SU-DHL-6 (cell line): ENCODE data around the gene SUV39H1.
"Not testable (repeated sequence)": the region's sequence is repeated elsewhere in the genome, so short reads cannot be mapped to it uniquely, and the experiment has no call there.

Experiments
- H2AFZ ChIP-seq: fragments of 200-600 bp; sonication (generic); 2 replicates; pipeline ENCODE4 v1.6.1; 2014; ENCODE audit warnings: low read depth, mild to moderate bottlenecking, moderate library complexity, mixed read lengths, antibody characterized with exemption, low read length; ENCODE audit not compliant: severe bottlenecking
- H3F3A ChIP-seq: fragments of 200-600 bp; shearing (Covaris generic); 2 replicates; pipeline ENCODE4 v1.6.0; 2016; ENCODE audit warnings: antibody characterized with exemption, mild to moderate bottlenecking; ENCODE audit not compliant: insufficient read depth
- H3K27ac ChIP-seq: fragments of 200-600 bp; sonication (generic); 2 replicates; pipeline ENCODE4 v1.5.1; 2016; ENCODE audit warnings: low read depth, mild to moderate bottlenecking, low read length, moderate library complexity, mixed read lengths
- H3K27me3 ChIP-seq: fragments of 200-600 bp; sonication (generic), shearing (Covaris generic); 2 replicates; pipeline ENCODE4 v1.6.0; 2014; ENCODE audit warnings: mild to moderate bottlenecking, low read length
- H3K36me3 ChIP-seq: fragments of 200-600 bp; sonication (generic); 2 replicates; pipeline ENCODE4 v1.6.1; 2014; ENCODE audit warnings: mild to moderate bottlenecking, low read length, mixed read lengths
- H3K4me2 ChIP-seq: fragments of 300-600, 200-600 bp; shearing (Covaris generic), sonication (generic); 2 replicates; pipeline ENCODE4 v1.6.0; 2014; ENCODE audit warnings: low read length, low read depth, mild to moderate bottlenecking; ENCODE audit not compliant: poor library complexity, severe bottlenecking
- H3K4me3 ChIP-seq: fragments of 200-600 bp; sonication (generic); 2 replicates; pipeline ENCODE4 v1.5.1; 2014; ENCODE audit warnings: antibody characterized with exemption, low read length, mild to moderate bottlenecking, mixed read lengths; ENCODE audit not compliant: insufficient read depth, poor library complexity, severe bottlenecking
- H3K79me2 ChIP-seq: fragments of 200-600 bp; sonication (generic); 2 replicates; pipeline ENCODE4 v1.6.1; 2014; ENCODE audit warnings: mild to moderate bottlenecking, low read length, moderate library complexity; ENCODE audit not compliant: insufficient read depth
- H3K9ac ChIP-seq: fragments of 200-600 bp; sonication (generic); 2 replicates; pipeline ENCODE4 v1.7.0; 2014; ENCODE audit warnings: mild to moderate bottlenecking, low read length
- H3K9me2 ChIP-seq: fragments of 200-600 bp; sonication (generic); replicated peaks from 2 replicates; pipeline ENCODE4 v1.6.1; 2014; ENCODE audit warnings: low read length; ENCODE audit not compliant: insufficient read depth
- H3K9me3 ChIP-seq: fragments of 200-600 bp; sonication (generic); 2 replicates; pipeline ENCODE4 v1.6.1; 2014; ENCODE audit warnings: low read length, mixed read lengths; ENCODE audit not compliant: insufficient read depth
- H4K20me1 ChIP-seq: fragments of 200-600 bp; sonication (generic); 2 replicates; pipeline ENCODE4 v1.6.1; 2014; ENCODE audit warnings: low read depth, mild to moderate bottlenecking, antibody characterized with exemption, low read length, moderate library complexity, mixed read lengths
- EZH2phosphoT487 ChIP-seq: fragments of 200-600 bp; sonication (generic), shearing (Covaris generic); conservative IDR thresholded peaks from 2 replicates; pipeline ENCODE4 v1.6.1; 2018; ENCODE audit warnings: mild to moderate bottlenecking, antibody characterized with exemption, low read length, moderate library complexity, mixed read lengths
- TF ChIP-seq, protein P1 (sequence below): fragments of 200-600 bp; sonication (generic); IDR thresholded peaks from one replicate; pipeline ENCODE4 v1.5.1; 2017; ENCODE audit warnings: antibody characterized with exemption, mild to moderate bottlenecking, low read length, moderate library complexity; ENCODE audit not compliant: insufficient read depth, poor library complexity, severe bottlenecking

SUV39H1 gene

DNA sequence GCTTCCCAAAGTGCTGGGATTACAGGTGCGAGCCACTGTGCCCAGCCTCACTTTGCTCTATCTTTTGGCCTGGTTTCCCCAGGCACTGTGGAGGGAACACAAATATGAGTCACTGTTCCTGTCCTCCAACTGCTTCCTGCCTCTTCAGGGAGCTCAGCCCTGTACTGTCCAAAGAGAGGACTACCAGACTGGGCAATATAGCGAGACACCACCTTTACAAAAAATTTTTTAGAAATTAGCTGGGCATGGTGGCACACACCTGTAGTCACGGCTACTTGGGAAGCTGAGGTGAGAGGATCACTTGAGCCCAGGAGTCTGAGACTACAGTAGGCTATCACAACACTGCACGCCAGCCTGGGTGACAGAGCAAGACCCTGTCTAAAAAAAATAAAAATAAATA lies 29.9 kb upstream of the SUV39H1 start:
- H3K4me3 ChIP-seq, result no peak overlapping the region
- H3K36me3 ChIP-seq, result no peaks in the 10 kb centered on the region
- no peak overlapping the region for H3K9ac ChIP-seq
- no peaks in the 10 kb centered on the region for H4K20me1 ChIP-seq
- H3K27me3 ChIP-seq, result no peaks in the 10 kb centered on the region
- H3K9me3 ChIP-seq, result no peaks in the 10 kb centered on the region
- TF ChIP-seq, protein P1, sequence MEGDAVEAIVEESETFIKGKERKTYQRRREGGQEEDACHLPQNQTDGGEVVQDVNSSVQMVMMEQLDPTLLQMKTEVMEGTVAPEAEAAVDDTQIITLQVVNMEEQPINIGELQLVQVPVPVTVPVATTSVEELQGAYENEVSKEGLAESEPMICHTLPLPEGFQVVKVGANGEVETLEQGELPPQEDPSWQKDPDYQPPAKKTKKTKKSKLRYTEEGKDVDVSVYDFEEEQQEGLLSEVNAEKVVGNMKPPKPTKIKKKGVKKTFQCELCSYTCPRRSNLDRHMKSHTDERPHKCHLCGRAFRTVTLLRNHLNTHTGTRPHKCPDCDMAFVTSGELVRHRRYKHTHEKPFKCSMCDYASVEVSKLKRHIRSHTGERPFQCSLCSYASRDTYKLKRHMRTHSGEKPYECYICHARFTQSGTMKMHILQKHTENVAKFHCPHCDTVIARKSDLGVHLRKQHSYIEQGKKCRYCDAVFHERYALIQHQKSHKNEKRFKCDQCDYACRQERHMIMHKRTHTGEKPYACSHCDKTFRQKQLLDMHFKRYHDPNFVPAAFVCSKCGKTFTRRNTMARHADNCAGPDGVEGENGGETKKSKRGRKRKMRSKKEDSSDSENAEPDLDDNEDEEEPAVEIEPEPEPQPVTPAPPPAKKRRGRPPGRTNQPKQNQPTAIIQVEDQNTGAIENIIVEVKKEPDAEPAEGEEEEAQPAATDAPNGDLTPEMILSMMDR, result no peak
- no peaks in the 10 kb centered on the region for H3K79me2 ChIP-seq
- no peak overlapping the region for H2AFZ ChIP-seq
- no peak overlapping the region for H3K27ac ChIP-seq
- no peak overlapping the region for H3K4me2 ChIP-seq
- no peaks in the 10 kb centered on the region for H3K9me2 ChIP-seq
- H3F3A ChIP-seq, result no peaks in the 10 kb centered on the region

DNA sequence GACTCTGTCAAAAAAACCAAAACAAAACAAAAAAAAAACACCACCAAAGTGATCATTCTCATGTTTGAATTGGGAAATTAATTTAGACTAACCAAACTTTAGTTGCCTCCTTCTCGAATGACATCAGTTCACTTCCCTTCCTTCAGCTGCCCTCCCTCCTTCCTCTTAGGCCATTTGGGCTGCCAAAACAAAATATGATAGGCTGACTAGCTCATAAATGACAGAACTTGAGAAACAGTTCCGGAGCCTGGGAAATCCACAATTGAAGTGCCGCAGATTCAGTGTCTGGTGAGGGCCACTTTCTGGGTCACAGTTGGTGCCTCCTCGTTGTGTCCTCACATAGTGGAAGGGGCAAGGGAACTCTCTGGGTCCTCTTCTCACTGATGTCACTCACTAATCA lies 29.0 kb upstream of the SUV39H1 start:
- Histone ChIP-seq H3K27me3 (no peaks in the 10 kb centered on the region), H3K9ac (no peak overlapping the region), H3K9me2 (no peaks in the 10 kb centered on the region), H3K36me3 (no peaks in the 10 kb centered on the region), H3K4me2 (no peak overlapping the region), H4K20me1 (no peaks in the 10 kb centered on the region), H2AFZ (no peak overlapping the region), H3K79me2 (no peaks in the 10 kb centered on the region), H3K27ac (no peak overlapping the region), H3F3A (no peaks in the 10 kb centered on the region), H3K4me3 (no peak overlapping the region), H3K9me3 (no peaks in the 10 kb centered on the region)
- no peak for TF ChIP-seq EZH2phosphoT487
- TF ChIP-seq, protein P1, result no peak

DNA sequence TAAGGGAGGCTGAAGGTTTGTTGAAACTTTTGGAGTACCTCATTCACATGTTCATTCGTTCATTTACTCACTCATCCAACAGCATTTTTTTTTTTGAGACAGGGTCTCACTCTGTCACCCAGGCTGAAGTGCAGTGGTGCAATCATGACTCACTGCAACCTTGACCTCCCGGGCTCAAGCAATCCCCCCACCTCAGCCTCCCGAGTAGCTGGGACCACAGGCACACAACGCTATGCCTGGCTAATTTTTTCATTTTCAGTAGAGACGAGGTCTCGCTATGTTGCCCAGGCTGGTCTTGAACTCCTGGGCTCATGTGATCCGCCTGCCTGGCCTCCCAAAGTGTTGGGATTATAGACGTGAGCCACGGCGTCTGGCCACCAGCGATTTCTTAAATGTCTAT lies 28.3 kb upstream of the SUV39H1 start:
- H3K9ac ChIP-seq, H3K4me2 ChIP-seq, H3K27ac ChIP-seq, H3K36me3 ChIP-seq, H3K9me3 ChIP-seq, H3K9me2 ChIP-seq, H3F3A ChIP-seq, H3K27me3 ChIP-seq, H3K79me2 ChIP-seq, H4K20me1 ChIP-seq, H3K4me3 ChIP-seq, H2AFZ ChIP-seq: not testable (repeated sequence)

DNA sequence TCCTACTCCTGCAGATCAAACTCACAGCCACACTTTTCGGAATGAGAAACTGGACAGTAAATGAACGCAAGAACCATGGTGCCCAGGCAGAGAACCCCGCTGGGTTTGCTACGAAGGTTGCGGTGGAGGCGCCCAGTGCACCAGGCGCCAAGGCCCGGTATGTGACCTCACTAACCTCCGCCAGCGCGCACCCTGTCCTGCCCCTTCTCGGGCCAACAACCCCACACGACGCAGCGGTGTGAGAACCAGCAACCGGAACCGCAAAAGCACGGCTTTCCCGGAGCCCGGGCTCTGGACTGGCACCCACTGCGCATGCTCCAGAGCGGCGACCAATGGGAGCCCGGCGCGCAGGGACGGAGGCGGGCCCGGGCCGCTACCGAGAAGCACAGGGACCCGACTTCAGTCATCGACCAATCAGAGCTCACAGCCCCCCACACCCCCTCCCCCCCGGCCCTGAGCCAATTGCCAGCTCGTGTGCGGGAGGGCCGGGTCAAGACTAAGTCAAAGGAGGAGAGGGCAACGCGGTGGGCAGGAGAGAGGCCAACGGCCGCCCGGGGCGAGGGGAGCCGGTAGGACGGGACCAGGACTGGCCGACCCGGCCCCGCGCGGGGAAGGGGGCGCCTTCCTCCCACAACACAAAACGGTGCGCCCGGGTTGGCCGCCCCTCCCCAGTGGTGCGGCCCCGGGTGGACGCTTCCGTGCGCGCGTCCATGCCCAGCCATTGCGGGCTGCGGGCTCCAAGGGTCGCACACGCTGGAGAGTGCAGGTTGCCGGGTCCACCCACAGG lies 20.2 kb upstream of the SUV39H1 start:
- Histone ChIP-seq H3K9me2 (no peaks in the 10 kb centered on the region), H3K4me2 (peak overlapping the region; percentile 75), H3K27me3 (no peaks in the 10 kb centered on the region), H3K36me3 (no peaks in the 10 kb centered on the region), H3F3A (0 out of 2 replicates have a peak, but pooled peaks cover 3% of the 10 kb centered on the region), H4K20me1 (no peaks in the 10 kb centered on the region), H3K27ac (peak overlapping the region; percentile 68), H2AFZ (no peak overlapping the region), H3K9ac (peak overlapping the region; percentile 97), H3K79me2 (no peaks in the 10 kb centered on the region), H3K9me3 (no peaks in the 10 kb centered on the region), H3K4me3 (peak overlapping the region; percentile 84)
- no peak for TF ChIP-seq EZH2phosphoT487
- TF ChIP-seq, protein P1, result no peak
